Small intestine (tissue), 7 donors: ENCODE measurements around the gene CABLES1. TPM values are rescaled to one million over a fixed set of nuclear protein-coding genes. Genes with fewer than 3 reads are reported as not detected.

ENCODE experiments used
- DNase-seq, 2 donors: peaks; one replicate each; pipeline versions ENCODE4 v3.0.0 to v3.0.0-alpha.2; 2013
- FAIRE-seq: peaks from 2 replicates; lab custom pipeline; 2012; peaks lifted over from hg19 to GRCh38; lab: Jason Lieb, UNC
- H3K27ac ChIP-seq, 3 donors: one replicate each; pipeline ENCODE4 v1.5.1; 2013; ENCODE audit warnings: low read length in 2 of 3, mild to moderate bottlenecking in 2 of 3, control low read depth in 1 of 3, inconsistent platforms in 1 of 3, low read depth in 1 of 3, moderate library complexity in 1 of 3
- H3K27me3 ChIP-seq, 3 donors: one replicate each; pipeline ENCODE4 v1.6.1; 2013; ENCODE audit warnings: low read length in 3 of 3, inconsistent platforms in 1 of 3; ENCODE audit not compliant: control insufficient read depth in 3 of 3, insufficient read depth in 3 of 3
- H3K36me3 ChIP-seq, 3 donors: one replicate each; pipeline ENCODE4 v1.6.1; 2013; ENCODE audit warnings: low read length in 3 of 3, inconsistent platforms in 1 of 3, low read depth in 1 of 3, mild to moderate bottlenecking in 1 of 3, moderate library complexity in 1 of 3; ENCODE audit not compliant: control insufficient read depth in 3 of 3, insufficient read depth in 2 of 3
- H3K4me1 ChIP-seq, 3 donors: one replicate each; pipeline ENCODE4 v1.6.1; 2013; ENCODE audit warnings: low read length in 2 of 3, inconsistent platforms in 1 of 3, low read depth in 1 of 3, mild to moderate bottlenecking in 1 of 3, moderate library complexity in 1 of 3; ENCODE audit not compliant: control insufficient read depth in 3 of 3, insufficient read depth in 2 of 3
- H3K4me3 ChIP-seq, 3 donors: one replicate each; pipeline ENCODE4 v1.5.1; 2013; ENCODE audit warnings: low read length in 3 of 3, control low read depth in 1 of 3, inconsistent platforms in 1 of 3, low read depth in 1 of 3, mild to moderate bottlenecking in 1 of 3, moderate library complexity in 1 of 3
- H3K9me3 ChIP-seq, 2 donors: one replicate each; pipeline ENCODE4 v1.6.1; 2013; ENCODE audit warnings: low read depth in 1 of 2, low read length in 1 of 2; ENCODE audit not compliant: control insufficient read depth in 2 of 2, insufficient read depth in 1 of 2
- WGBS, 3 donors: extraction: QIAGEN DNeasy Blood & Tissue Kit; methylation state at CpG; one replicate each; pipeline ENCODE4 v1.1.7; 2013; 5-methylcytosine and 5-hydroxymethylcytosine counted together
- polyA plus RNA-seq, 4 donors: library from polyadenylated mRNA; stranded (reverse) in 3 of 4; unstranded in 1 of 4; fragments of 200-250 nt in 3 of 4; fragments of 120-200 nt in 1 of 4; gene quantifications; one replicate each; pipeline versions ENCODE4 v1.2.1 to v1.2.3, GENCODE V29; 2013
- donor health status: healthy with polysubstance abuse.
- donor health status: control.
- donor health status: control.
- donor health status: Bipolar disorder and iron deficiency.
- donor health status: healthy.

CABLES1 gene
- polyA plus RNA-seq, 4 donors: 6.9 to 11.7 (median 8.5) TPM

- Histone ChIP-seq H3K36me3 (peaks cover 0 to 44% (median 4%) of the 10 kb centered on the region in 3 donors), H3K9me3 (peaks cover 0 to 9% of the 10 kb centered on the region in 2 donors), H3K4me1 (no peaks in the 10 kb centered on the region), H3K27me3 (no peaks in the 10 kb centered on the region), H3K27ac (no peak overlapping the region), H3K4me3 (no peak overlapping the region)
- no peak for FAIRE-seq
- peak in 1 of 2 donors; percentile 63 for DNase-seq
- WGBS, 3 donors: 70 to 89% (median 74%) methylated on average over 3 of the region's 3 CpGs
Observed at GRCh38 chr18:23211146-23211545, 75.9 kb downstream of the CABLES1 start.

GRCh38 chr18:23212161-23212560 is 76.9 kb downstream of the CABLES1 start:
- no peaks in the 10 kb centered on the region for H3K27me3 ChIP-seq

GRCh38 chr18:23213200-23213599 is 77.9 kb downstream of the CABLES1 start:
- FAIRE-seq: no peak
- no peak overlapping the region for H3K4me3 ChIP-seq
- no peak overlapping the region for H3K27ac ChIP-seq
- H3K36me3 ChIP-seq: peaks cover 0 to 50% (median 4%) of the 10 kb centered on the region in 3 donors
- H3K27me3 ChIP-seq: no peaks in the 10 kb centered on the region
- peaks cover 0 to 6% of the 10 kb centered on the region in 2 donors for H3K9me3 ChIP-seq
- no peak for DNase-seq
- no peaks in the 10 kb centered on the region for H3K4me1 ChIP-seq

More at GRCh38 chr18:23212161-23212560, 76.9 kb downstream of the CABLES1 start:
- 96 to 97% (median 96%) methylated on average over 3 of the region's 3 CpGs for WGBS, 3 donors
- FAIRE-seq (no peak), DNase-seq (no peak)
- no peak overlapping the region for H3K27ac ChIP-seq
- H3K4me3 ChIP-seq: no peak overlapping the region
- H3K9me3 ChIP-seq: peaks cover 0 to 9% of the 10 kb centered on the region in 2 donors
- H3K36me3 ChIP-seq: peaks cover 0 to 49% (median 4%) of the 10 kb centered on the region in 3 donors
- no peaks in the 10 kb centered on the region for H3K4me1 ChIP-seq

- Histone ChIP-seq H3K9me3 (no peaks in the 10 kb centered on the region), H3K4me1 (no peaks in the 10 kb centered on the region), H3K36me3 (peaks cover 0 to 48% (median 4%) of the 10 kb centered on the region in 3 donors), H3K27me3 (no peaks in the 10 kb centered on the region), H3K27ac (no peak overlapping the region), H3K4me3 (no peak overlapping the region)
- no peak for DNase-seq
- FAIRE-seq: no peak
- WGBS, 3 donors: 93 to 95% (median 95%) methylated on average over 11 of the region's 11 CpGs
Observed at GRCh38 chr18:23217781-23218180, 82.5 kb downstream of the CABLES1 start.

GRCh38 chr18:23220355-23220754 is 85.1 kb downstream of the CABLES1 start:
- no peak for DNase-seq
- no peak overlapping the region for H3K4me3 ChIP-seq
- H3K36me3 ChIP-seq: peaks cover 0 to 41% (median 0%) of the 10 kb centered on the region in 3 donors
- no peak for FAIRE-seq
- no peaks in the 10 kb centered on the region for H3K4me1 ChIP-seq
- H3K9me3 ChIP-seq: no peaks in the 10 kb centered on the region
- H3K27ac ChIP-seq: no peak overlapping the region
- no peaks in the 10 kb centered on the region for H3K27me3 ChIP-seq
- WGBS, 3 donors: 86 to 89% (median 88%) methylated on average over 8 of the region's 8 CpGs

GRCh38 chr18:23223641-23224040 is 88.4 kb downstream of the CABLES1 start:
- peaks cover 0 to 11% (median 9%) of the 10 kb centered on the region in 3 donors for H3K4me1 ChIP-seq
- WGBS, 3 donors: 71 to 85% (median 84%) methylated on average over 4 of the region's 4 CpGs
- no peak for FAIRE-seq
- no peak for DNase-seq
- H3K36me3 ChIP-seq: peaks cover 0 to 28% (median 0%) of the 10 kb centered on the region in 3 donors
- H3K9me3 ChIP-seq: no peaks in the 10 kb centered on the region
- H3K27me3 ChIP-seq: no peaks in the 10 kb centered on the region
- no peak overlapping the region for H3K27ac ChIP-seq
- no peak overlapping the region for H3K4me3 ChIP-seq

GRCh38 chr18:23225503-23225902 is 90.2 kb downstream of the CABLES1 start:
- Histone ChIP-seq H3K27me3 (no peaks in the 10 kb centered on the region), H3K4me1 (peaks cover 0 to 12% (median 11%) of the 10 kb centered on the region in 3 donors), H3K4me3 (no peak overlapping the region), H3K36me3 (peaks cover 0 to 18% (median 0%) of the 10 kb centered on the region in 3 donors), H3K9me3 (no peaks in the 10 kb centered on the region), H3K27ac (peak overlapping the region in 1 of 3 donors; percentile 11)
- WGBS, 3 donors: 70 to 96% (median 90%) methylated on average over 2 of the region's 2 CpGs
- FAIRE-seq: no peak
- DNase-seq: no peak

GRCh38 chr18:23226391-23226790 is 91.1 kb downstream of the CABLES1 start:
- Histone ChIP-seq H3K4me1 (peaks cover 0 to 12% (median 11%) of the 10 kb centered on the region in 3 donors), H3K36me3 (peaks cover 0 to 14% (median 0%) of the 10 kb centered on the region in 3 donors), H3K27me3 (no peaks in the 10 kb centered on the region), H3K4me3 (no peak overlapping the region), H3K27ac (peak overlapping the region in 1 of 3 donors; percentile 57), H3K9me3 (no peaks in the 10 kb centered on the region)
- 67 to 86% (median 80%) methylated on average over 3 of the region's 3 CpGs for WGBS, 3 donors
- DNase-seq: no peak
- no peak for FAIRE-seq
